HepG2 (cell line): ENCODE data around the gene CEL. TPM values are rescaled to one million over a fixed set of nuclear protein-coding genes. Genes with fewer than 3 reads are reported as not detected.

Source experiments
- ATAD3A ChIP-seq: sonication (generic); formaldehyde crosslinking; IDR thresholded peaks from 2 replicates; pipeline ENCODE4 v1.4.0; 2020; ENCODE audit warnings: missing genetic modification reagents
- EP300 ChIP-seq, 3 experiments: sonication (generic) in 1 of 3; formaldehyde crosslinking in 1 of 3; IDR thresholded peaks; 2 replicates each; pipeline versions ENCODE4 v1.5.1 to v1.6.1; 2011 to 2020; ENCODE audit warnings: low read depth in 2 of 3, low read length in 2 of 3, borderline replicate concordance in 1 of 3, improper control_type of control experiment in 1 of 3, mild to moderate bottlenecking in 1 of 3, missing genetic modification reagents in 1 of 3, moderate library complexity in 1 of 3
- FOXJ3 ChIP-seq: sonication (generic); formaldehyde crosslinking; IDR thresholded peaks from 2 replicates; pipeline ENCODE4 v1.4.0; 2020; ENCODE audit warnings: missing genetic modification reagents, mild to moderate bottlenecking, borderline replicate concordance
- GTF3A ChIP-seq: sonication (generic); formaldehyde crosslinking; conservative IDR thresholded peaks from 2 replicates; pipeline ENCODE4 v1.4.0; 2020; ENCODE audit warnings: mild to moderate bottlenecking, missing genetic modification reagents
- IKZF1 ChIP-seq: fragments of 450-650 bp; IDR thresholded peaks from 2 replicates; pipeline ENCODE4 v1.7.1; 2016
- JARID2 ChIP-seq: sonication (generic); formaldehyde crosslinking; IDR thresholded peaks from 2 replicates; pipeline ENCODE4 v1.8.1; 2023; ENCODE audit warnings: missing genetic modification reagents, inconsistent platforms; ENCODE audit not compliant: insufficient replicate concordance
- KAT7 ChIP-seq: IDR thresholded peaks from 2 replicates; pipeline ENCODE4 v1.6.1; 2018; ENCODE audit warnings: borderline replicate concordance, missing compliant biosample characterization
- KLF6 ChIP-seq: IDR thresholded peaks from 2 replicates; pipeline ENCODE4 v1.8.0; 2016; ENCODE audit warnings: missing biosample characterization, missing genetic modification reagents
- MAF1 ChIP-seq: sonication (generic); formaldehyde crosslinking; IDR thresholded peaks from 2 replicates; pipeline ENCODE4 v1.5.0; 2020; ENCODE audit warnings: missing genetic modification reagents, borderline replicate concordance
- NCOA2 ChIP-seq: sonication (generic); formaldehyde crosslinking; IDR thresholded peaks from 2 replicates; pipeline ENCODE4 v1.8.0; 2022; ENCODE audit warnings: inconsistent platforms
- NR2F1 ChIP-seq, 2 experiments: fragments of 450-650 bp in 1 of 2; formaldehyde crosslinking in 1 of 2; IDR thresholded peaks; 2 replicates each; pipeline versions ENCODE4 v1.5.0 to v1.6.1; 2016 to 2020; ENCODE audit warnings: mild to moderate bottlenecking in 1 of 2, missing compliant biosample characterization in 1 of 2, missing genetic modification reagents in 1 of 2, moderate library complexity in 1 of 2
- RELA ChIP-seq: sonication (generic); formaldehyde crosslinking; IDR thresholded peaks from 2 replicates; pipeline ENCODE4 v1.4.0; 2020; ENCODE audit warnings: missing genetic modification reagents
- SAP130 ChIP-seq: IDR thresholded peaks from 2 replicates; pipeline ENCODE4 v1.6.1; 2016; ENCODE audit warnings: low read depth
- SKI ChIP-seq: fragments of 450-650 bp; IDR thresholded peaks from one replicate; pipeline ENCODE4 v1.6.1; 2018; ENCODE audit warnings: mild to moderate bottlenecking; ENCODE audit not compliant: partially characterized antibody
- TEAD2 ChIP-seq: sonication (generic); formaldehyde crosslinking; IDR thresholded peaks from 2 replicates; pipeline ENCODE4 v1.9.0; 2021; ENCODE audit warnings: missing genetic modification reagents
- THYN1 ChIP-seq: sonication (generic); formaldehyde crosslinking; IDR thresholded peaks from 2 replicates; pipeline ENCODE4 v1.8.1; 2023; ENCODE audit warnings: low read depth, mild to moderate bottlenecking, moderate library complexity, missing genetic modification reagents, borderline replicate concordance
- ZBTB21 ChIP-seq: sonication (generic); formaldehyde crosslinking; IDR thresholded peaks from 2 replicates; pipeline ENCODE4 v1.4.0; 2020; ENCODE audit warnings: missing genetic modification reagents
- ZKSCAN5 ChIP-seq: sonication (generic); formaldehyde crosslinking; IDR thresholded peaks from 2 replicates; pipeline ENCODE4 v1.5.1; 2020; ENCODE audit warnings: mild to moderate bottlenecking, missing genetic modification reagents
- ZNF121 ChIP-seq: sonication (generic); formaldehyde crosslinking; IDR thresholded peaks from 2 replicates; pipeline ENCODE4 v1.5.0; 2020; ENCODE audit warnings: mild to moderate bottlenecking, missing genetic modification reagents
- ZNF136 ChIP-seq: sonication (generic); formaldehyde crosslinking; IDR thresholded peaks from 2 replicates; pipeline ENCODE4 v1.8.1; 2022; ENCODE audit warnings: low read depth, mild to moderate bottlenecking, moderate library complexity, missing genetic modification reagents
- ZNF34 ChIP-seq: sonication (generic); formaldehyde crosslinking; IDR thresholded peaks from 2 replicates; pipeline ENCODE4 v1.4.0; 2020; ENCODE audit warnings: mild to moderate bottlenecking, missing genetic modification reagents, borderline replicate concordance
- polyA plus RNA-seq, 8 experiments: library from polyadenylated mRNA; depleted of rRNA in 3 of 8; stranded (reverse) in 7 of 8; unstranded in 1 of 8; fragments of >200 nt; fragmentation: Illumina TruSeq in 4 of 8; extraction: Trizol in 4 of 8; gene quantifications; 2 replicates each; pipeline versions ENCODE4 v1.2.1 to v1.2.3, GENCODE V29; 2011 to 2016; ENCODE audit warnings: low read depth in 4 of 8, missing spikeins in 1 of 8, mixed read lengths in 1 of 8; ENCODE audit not compliant: insufficient read depth in 1 of 8
- total RNA-seq, 5 experiments: library from RNA; depleted of rRNA; stranded (reverse); fragments of >200 nt; fragmentation: Illumina TruSeq; extraction: Trizol; gene quantifications; 2 replicates each; pipeline ENCODE4 v1.2.3, GENCODE V29; 2016; ENCODE audit warnings: low read depth in 1 of 5
- TF ChIP-seq, protein P1 (sequence below): sonication (generic); formaldehyde crosslinking; IDR thresholded peaks from 2 replicates; pipeline ENCODE4 v1.4.0; 2020; ENCODE audit warnings: missing genetic modification reagents, borderline replicate concordance
- TF ChIP-seq, protein P2 (sequence below): IDR thresholded peaks from 2 replicates; pipeline ENCODE4 v1.6.1; 2012; ENCODE audit warnings: low read depth, low read length, improper control_type of control experiment

The CEL gene
- total and polyA plus RNA-seq, 2 of the 13 experiments (the other 11 are each of a cell fraction or from before 2014, with no cell fraction given): 0.63 to 1.5 TPM

DNA sequence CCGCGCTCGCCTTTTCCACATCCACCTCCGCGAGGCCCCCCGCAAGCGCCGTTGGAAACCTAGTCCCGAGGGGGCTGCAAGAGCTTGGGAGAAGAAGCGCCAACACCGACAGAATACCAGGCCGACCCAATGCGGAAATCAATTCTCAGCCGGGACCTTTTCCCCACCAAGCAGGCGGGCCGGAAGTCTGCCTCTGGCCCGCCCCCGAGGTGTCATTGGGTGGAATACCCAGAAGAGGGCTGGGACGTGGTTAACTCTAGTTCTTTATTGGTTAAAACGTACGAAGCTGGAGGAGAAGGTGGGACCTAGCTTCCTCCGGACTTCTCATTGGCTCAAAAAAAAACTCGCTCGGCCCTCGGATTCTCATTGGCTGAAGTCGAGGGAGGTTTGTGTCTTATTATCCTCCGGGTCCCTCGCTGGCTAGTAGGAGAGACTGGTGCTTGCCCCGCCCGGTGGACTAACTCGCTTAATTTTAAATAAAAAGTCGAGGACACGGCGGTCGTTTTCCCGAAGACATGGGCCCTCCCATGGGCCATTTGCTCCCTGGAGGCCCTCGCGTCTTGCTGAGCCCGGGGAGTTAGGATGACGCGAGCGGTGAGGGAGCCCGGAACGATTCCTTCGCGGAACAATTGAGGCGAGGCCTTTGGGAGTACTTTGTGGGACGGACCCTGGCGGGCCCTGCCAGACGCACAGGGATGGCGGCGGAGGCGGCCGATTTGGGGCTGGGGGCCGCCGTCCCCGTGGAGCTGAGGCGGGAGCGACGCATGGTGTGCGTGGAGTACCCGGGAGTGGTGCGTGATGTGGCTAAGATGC, 31.3 kb upstream of the CEL start, which contains the start of gene GTF3C5 (continued):
- TF ChIP-seq, protein P1, sequence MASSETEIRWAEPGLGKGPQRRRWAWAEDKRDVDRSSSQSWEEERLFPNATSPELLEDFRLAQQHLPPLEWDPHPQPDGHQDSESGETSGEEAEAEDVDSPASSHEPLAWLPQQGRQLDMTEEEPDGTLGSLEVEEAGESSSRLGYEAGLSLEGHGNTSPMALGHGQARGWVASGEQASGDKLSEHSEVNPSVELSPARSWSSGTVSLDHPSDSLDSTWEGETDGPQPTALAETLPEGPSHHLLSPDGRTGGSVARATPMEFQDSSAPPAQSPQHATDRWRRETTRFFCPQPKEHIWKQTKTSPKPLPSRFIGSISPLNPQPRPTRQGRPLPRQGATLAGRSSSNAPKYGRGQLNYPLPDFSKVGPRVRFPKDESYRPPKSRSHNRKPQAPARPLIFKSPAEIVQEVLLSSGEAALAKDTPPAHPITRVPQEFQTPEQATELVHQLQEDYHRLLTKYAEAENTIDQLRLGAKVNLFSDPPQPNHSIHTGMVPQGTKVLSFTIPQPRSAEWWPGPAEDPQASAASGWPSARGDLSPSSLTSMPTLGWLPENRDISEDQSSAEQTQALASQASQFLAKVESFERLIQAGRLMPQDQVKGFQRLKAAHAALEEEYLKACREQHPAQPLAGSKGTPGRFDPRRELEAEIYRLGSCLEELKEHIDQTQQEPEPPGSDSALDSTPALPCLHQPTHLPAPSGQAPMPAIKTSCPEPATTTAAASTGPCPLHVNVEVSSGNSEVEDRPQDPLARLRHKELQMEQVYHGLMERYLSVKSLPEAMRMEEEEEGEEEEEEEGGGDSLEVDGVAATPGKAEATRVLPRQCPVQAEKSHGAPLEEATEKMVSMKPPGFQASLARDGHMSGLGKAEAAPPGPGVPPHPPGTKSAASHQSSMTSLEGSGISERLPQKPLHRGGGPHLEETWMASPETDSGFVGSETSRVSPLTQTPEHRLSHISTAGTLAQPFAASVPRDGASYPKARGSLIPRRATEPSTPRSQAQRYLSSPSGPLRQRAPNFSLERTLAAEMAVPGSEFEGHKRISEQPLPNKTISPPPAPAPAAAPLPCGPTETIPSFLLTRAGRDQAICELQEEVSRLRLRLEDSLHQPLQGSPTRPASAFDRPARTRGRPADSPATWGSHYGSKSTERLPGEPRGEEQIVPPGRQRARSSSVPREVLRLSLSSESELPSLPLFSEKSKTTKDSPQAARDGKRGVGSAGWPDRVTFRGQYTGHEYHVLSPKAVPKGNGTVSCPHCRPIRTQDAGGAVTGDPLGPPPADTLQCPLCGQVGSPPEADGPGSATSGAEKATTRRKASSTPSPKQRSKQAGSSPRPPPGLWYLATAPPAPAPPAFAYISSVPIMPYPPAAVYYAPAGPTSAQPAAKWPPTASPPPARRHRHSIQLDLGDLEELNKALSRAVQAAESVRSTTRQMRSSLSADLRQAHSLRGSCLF (CRISPR knock-in tag): no peak
- no peak for TF ChIP-seq NR2F1 (CRISPR knock-in tag; IDR thresholded peaks at IDR 0.05)
- no peak for TF ChIP-seq ZBTB21 (CRISPR knock-in tag)
- TF ChIP-seq KAT7 (CRISPR knock-in tag): peak; percentile 89
- TF ChIP-seq MAF1 (CRISPR knock-in tag): no peak
- no peak for TF ChIP-seq IKZF1
- peak; percentile 44; the same call in 1 of the 2 replicates for TF ChIP-seq ATAD3A (CRISPR knock-in tag)
- 0 out of 2 replicates have a peak, but pooled peaks have one; percentile 19 for TF ChIP-seq ZNF121
- TF ChIP-seq THYN1 (CRISPR knock-in tag): no peak
- 0 out of 4 replicates have a peak, but pooled peaks of 1 of the 2 experiments have one; percentile 22 for TF ChIP-seq EP300 (IDR thresholded peaks at IDR 0.05; ENCODE audit: low read depth in 2 of 2, low read length in 2 of 2)
- TF ChIP-seq EP300 (CRISPR knock-in tag; IDR thresholded peaks at IDR 0.05; ENCODE audit: borderline replicate concordance): no peak; the same call in 1 of the 2 replicates
- TF ChIP-seq KLF6 (CRISPR knock-in tag): 0 out of 2 replicates have a peak, but pooled peaks have one; percentile 49
- peak; percentile 40; the same call in 1 of the 2 replicates for TF ChIP-seq NCOA2 (CRISPR knock-in tag)
- TF ChIP-seq SAP130: peak; percentile 89
- peak; percentile 81 for TF ChIP-seq SKI
- no peak for TF ChIP-seq ZNF34 (CRISPR knock-in tag)
- TF ChIP-seq JARID2 (CRISPR knock-in tag): no peak
- TF ChIP-seq GTF3A (CRISPR knock-in tag): no peak
- TF ChIP-seq TEAD2: no peak
- TF ChIP-seq RELA (CRISPR knock-in tag): no peak
- TF ChIP-seq FOXJ3 (CRISPR knock-in tag): no peak
- TF ChIP-seq ZKSCAN5: no peak; the same call in 1 of the 2 replicates
- TF ChIP-seq, protein P2, sequence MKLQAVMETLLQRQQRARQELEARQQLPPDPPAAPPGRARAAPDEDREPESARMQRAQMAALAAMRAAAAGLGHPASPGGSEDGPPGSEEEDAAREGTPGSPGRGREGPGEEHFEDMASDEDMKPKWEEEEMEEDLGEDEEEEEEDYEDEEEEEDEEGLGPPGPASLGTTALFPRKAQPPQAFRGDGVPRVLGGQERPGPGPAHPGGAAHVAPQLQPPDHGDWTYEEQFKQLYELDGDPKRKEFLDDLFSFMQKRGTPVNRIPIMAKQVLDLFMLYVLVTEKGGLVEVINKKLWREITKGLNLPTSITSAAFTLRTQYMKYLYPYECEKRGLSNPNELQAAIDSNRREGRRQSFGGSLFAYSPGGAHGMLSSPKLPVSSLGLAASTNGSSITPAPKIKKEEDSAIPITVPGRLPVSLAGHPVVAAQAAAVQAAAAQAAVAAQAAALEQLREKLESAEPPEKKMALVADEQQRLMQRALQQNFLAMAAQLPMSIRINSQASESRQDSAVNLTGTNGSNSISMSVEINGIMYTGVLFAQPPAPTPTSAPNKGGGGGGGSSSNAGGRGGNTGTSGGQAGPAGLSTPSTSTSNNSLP: no peak
- TF ChIP-seq ZNF136 (CRISPR knock-in tag): peak; percentile 90; the same call in 1 of the 2 replicates
